Stimulated activated CD8-positive, alpha-beta memory T cell treated with anti-CD3 and anti-CD28 coated beads, Interleukin-15, amount 100 ng/mL, for 48 hours (primary cell): Measurements from ENCODE around the gene RABGAP1L.

ENCODE experiments used
- DNase-seq, 2 donors: peaks; one replicate each; pipeline ENCODE4 v3.0.0-alpha.2; 2020; ENCODE audit warnings: low read depth in 2 of 2

The RABGAP1L gene

GRCh38 chr1:174197088-174197487 is 37.8 kb downstream of the RABGAP1L start:
- DNase-seq: no peak

GRCh38 chr1:174197547-174197946 is 38.2 kb downstream of the RABGAP1L start:
- DNase-seq: no peak

- no peak for DNase-seq
These were observed 38.9 kb downstream of the RABGAP1L start for GRCh38 chr1:174198202-174198601.

- no peak for DNase-seq
These were observed 41.4 kb downstream of the RABGAP1L start for GRCh38 chr1:174200746-174201145.

GRCh38 chr1:174204697-174205308 is 45.5 kb downstream of the RABGAP1L start:
- no peak for DNase-seq

GRCh38 chr1:174206148-174206836 is 47.0 kb downstream of the RABGAP1L start:
- no peak for DNase-seq

GRCh38 chr1:174209347-174210187 is 50.2 kb downstream of the RABGAP1L start:
- DNase-seq: no peak

GRCh38 chr1:174211486-174211885 is 52.2 kb downstream of the RABGAP1L start:
- no peak for DNase-seq

- no peak for DNase-seq
These were observed 56.4 kb downstream of the RABGAP1L start for GRCh38 chr1:174215766-174216165.

- no peak for DNase-seq
These were observed 57.9 kb downstream of the RABGAP1L start for GRCh38 chr1:174217248-174217647.

- DNase-seq: no peak
These were observed 58.7 kb downstream of the RABGAP1L start for GRCh38 chr1:174217787-174218574.

- DNase-seq: no peak
These were observed 59.7 kb downstream of the RABGAP1L start for GRCh38 chr1:174218983-174219382.

GRCh38 chr1:174219606-174220370 is 60.5 kb downstream of the RABGAP1L start:
- no peak for DNase-seq

GRCh38 chr1:174221681-174222080 is 62.4 kb downstream of the RABGAP1L start:
- no peak for DNase-seq

GRCh38 chr1:174222166-174222949 is 63.0 kb downstream of the RABGAP1L start:
- no peak for DNase-seq

- no peak for DNase-seq
These were observed 65.3 kb downstream of the RABGAP1L start for GRCh38 chr1:174224641-174225040.

- no peak for DNase-seq
These were observed 66.3 kb downstream of the RABGAP1L start for GRCh38 chr1:174225499-174226204.

- no peak for DNase-seq
These were observed 71.1 kb downstream of the RABGAP1L start for GRCh38 chr1:174230399-174230798.

- DNase-seq: no peak
These were observed 73.4 kb downstream of the RABGAP1L start for GRCh38 chr1:174232761-174233160.
